GM21367 (cell line): Measurements from ENCODE around the gene EEF1AKMT1.
"Not testable (repeated sequence)": the region's sequence is repeated elsewhere in the genome, so short reads cannot be mapped to it uniquely, and the experiment has no call there.

Experiments used
- ATAC-seq: cut with Tn5 transposase; IDR thresholded peaks from one replicate; pipeline ENCODE4 v1.9.1; 2021; ENCODE audit not compliant: unreplicated experiment

The EEF1AKMT1 gene

DNA sequence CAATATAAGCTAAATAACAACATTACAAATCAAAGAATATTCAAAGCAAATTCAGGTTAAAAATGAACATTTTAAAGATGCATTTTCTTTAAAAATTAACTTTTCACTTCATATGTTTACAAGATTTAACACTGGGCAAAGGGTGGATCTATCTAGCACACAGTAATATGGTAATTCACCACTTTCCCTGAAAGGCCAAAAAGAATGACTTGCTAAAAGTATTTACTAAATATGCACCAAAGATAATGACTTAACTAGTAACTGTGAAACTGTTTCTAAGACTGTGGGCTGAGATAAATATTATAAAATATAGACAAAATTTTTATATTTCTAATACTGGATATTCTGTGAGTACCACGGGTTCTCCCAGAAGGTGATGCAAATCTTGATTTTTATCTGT is 4.5 kb upstream of the EEF1AKMT1 start:
- no peak for ATAC-seq

DNA sequence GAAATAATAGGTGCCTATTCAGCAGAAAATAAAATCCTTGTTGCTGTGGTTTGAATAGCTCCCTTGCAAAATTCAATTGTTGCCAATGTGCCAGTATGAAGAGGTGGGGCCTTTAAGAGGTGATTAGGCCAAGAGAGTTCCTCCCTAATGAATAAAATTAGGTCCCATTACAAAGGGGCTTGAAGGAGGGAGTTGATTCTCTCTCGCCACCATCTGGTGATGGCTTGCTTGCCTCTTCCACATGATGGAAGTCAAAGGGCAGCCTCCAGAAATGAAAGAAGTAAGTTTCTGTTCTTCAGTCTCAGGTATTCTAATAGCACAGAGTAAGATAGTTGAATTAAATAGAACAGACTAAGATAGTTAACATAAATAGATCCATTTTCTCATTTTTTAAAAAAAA is 3.0 kb upstream of the EEF1AKMT1 start:
- ATAC-seq = no peak

DNA sequence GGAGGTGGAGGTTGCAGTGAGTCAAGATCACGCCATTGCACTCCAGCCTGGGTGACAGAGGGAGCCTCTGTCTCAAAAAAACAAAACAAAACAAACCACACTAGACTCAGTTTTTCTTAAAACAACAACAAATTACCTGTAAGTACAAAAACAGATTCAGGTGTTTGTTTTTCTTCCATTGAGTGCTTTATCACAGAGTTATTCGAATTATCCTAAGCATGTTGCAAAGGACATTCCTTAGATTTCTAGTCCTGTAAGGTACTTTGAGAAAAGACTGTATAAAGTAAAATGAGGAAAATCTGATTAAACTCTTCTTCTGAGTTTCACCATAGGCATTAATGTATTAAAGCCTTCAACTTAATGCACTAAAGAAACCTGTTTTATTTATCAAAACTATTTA is 2.2 kb upstream of the EEF1AKMT1 start:
- no peak for ATAC-seq

DNA sequence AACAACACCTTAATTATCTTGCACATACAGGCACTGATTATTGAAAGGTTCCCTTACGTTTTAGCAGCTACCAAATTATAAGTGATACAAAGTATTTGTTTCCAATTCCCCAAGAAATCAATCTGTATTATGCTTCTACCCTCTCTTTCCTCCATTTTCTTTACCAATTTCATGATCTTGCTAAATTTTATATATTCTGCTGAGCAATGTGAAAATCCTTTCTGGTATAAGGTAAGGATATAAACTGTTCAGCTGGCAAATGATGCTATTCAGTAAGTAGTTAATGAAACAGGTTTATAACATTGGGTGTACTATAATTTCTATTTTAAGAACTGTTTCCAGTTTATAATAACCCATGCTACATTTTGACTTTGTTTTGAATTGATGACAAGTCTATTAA is 985 bp upstream of the EEF1AKMT1 start:
- no peak for ATAC-seq

DNA sequence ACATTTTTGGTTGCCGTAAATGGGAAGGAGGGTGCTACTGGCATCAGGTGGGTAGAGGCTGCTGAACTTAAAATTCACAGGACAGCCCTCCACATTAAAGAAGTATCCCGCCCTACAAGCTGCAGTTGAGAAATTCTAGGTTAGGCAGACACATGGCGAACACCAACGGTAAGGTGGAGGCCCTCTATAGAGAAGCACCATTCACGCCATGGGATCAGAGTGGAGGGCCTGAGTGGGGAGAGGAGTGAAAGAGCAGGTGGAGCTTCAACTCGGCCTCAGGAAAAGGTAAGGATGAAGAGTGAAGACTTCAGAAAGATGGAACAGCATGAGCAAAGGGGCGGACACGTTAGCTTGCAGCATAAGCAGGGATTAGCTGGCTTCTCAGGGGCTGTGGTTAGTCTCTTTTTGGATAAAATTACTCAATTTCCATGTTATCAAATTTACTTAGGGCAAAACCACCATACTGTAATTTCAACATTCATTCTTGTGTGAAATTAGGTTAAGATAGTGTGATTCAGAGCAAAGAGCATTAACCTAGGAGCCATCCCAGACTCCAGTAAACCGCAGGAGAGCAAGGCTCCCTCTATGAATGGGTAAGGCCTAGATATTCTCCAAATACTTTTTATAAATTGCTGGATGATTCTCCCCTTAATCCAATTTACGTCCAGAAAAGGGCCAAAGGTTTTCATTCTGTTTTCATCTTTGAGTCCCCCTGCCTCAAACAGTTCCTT is 1.2 kb downstream of the EEF1AKMT1 start:
- ATAC-seq = no peak

DNA sequence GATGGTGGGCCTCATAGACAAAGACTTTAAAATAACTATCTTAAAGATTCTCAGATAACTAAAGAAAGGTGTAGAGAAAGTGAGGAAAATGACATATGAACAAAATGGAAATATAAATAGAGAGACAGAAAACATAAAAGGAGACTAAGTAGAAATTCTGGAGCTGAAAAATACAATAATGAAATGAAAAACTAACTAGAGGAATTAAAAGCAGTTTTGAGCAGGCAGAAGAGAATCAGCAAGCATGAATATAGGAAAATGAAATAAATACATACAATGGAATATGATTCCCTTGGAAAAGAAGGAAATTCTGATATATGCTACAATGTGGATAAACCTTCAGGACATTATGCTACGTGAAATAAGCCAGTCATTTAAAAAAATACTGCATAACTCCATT is 3.9 kb downstream of the EEF1AKMT1 start:
- no peak for ATAC-seq

DNA sequence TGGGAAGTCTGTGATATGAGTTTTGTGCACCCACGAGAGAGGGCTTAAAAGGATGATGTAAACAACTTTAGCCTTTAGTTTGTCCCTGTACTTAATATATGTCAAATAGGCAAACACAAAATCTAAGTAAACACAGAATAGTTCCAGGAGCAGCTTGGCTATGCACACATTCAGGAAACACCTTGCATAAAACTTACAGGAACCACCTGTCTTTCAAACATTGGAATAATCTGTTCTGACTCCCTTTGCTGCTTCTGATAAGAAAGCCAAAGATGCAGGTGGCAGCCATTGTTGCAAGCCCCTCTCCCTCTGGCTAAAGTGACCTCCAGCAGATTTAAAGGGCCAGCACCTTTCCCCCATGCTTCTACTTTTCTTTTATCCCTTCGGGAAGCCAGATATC is 4.7 kb downstream of the EEF1AKMT1 start:
- ATAC-seq = no peak

DNA sequence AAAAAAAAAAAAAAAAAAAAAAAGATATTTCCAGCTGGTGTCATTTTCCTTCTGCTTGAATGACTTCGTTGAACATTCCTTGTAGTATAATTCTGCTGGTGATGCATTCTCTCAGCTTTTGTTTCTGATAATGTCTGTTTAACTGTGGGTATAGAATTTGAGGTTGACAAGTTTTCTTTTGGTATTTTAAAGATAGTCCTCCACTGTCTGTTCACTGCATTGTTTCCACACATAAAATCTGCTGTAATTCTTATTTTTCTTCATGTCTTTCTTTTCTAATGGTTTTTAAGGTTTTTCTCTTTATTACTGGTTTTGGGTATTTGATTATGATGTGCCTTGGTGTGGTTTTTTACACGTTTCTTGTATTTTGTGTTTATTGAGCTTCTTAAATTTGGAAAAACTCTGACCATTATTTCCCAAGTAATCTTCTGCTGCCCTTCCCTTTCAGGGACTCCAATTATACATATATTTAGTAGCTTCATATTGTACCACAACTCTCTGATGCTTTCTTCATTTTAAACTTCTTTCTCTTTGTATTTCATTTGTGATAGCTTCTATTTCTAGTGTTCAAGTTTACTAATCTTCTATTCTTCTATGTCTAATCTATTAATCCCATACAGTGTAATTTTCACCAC is 6.3 kb downstream of the EEF1AKMT1 start:
- ATAC-seq = no peak

DNA sequence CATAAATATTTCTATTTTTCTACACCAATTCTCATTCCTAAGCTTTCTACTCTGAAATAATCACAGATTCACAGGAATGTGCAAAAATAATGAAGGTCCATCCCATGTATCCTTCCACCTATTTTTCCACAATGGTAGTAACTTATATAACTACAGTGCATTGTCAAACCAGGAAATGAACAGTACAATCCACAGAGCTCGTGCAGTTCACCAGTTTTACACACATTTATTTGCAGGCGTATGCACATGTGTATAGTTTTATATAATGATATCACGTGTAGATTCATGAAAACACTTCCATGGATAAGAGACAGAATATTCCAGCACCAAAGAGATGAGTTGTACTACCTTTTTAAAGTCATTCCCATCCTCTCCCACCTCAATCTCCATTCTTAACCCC is 12.9 kb downstream of the EEF1AKMT1 start:
- no peak for ATAC-seq

DNA sequence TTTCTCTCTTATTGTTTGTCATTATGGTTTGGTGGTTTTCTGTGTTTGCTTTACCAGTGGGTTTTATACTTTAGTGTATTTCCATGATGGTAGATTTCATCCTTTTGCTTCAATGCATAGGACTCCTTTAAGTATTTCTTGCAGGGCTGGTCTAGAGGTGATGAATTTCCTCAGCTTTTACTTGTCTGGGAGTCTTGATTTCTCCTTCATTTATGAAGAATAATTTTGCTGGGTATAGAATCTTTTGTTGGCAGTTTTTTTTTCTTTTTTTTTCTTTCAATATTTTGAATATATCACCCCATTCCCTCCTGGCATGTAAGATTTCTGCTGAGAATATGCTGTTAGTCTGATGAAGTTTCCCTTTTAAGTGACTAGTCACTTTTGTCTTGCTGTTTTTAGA is 19.8 kb downstream of the EEF1AKMT1 start:
- no peak for ATAC-seq

DNA sequence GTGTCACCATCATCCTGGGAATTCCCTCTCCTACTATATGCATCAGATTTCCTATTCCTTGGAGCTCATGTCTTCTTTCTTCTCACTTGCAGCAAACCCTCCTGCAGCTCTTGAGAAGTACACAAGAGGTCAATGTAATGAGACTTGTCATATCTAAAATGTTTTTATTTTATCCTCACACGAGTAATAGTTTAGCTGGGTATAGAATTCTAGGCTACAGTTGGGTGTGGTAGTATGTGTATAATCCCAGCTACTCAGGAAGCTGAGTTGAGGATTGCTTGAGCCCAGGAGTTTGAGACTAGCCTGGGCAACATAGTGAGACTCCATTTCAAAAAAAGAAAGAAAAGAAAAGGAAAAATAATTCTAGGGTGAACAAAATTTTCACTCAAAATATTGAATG is 24.4 kb downstream of the EEF1AKMT1 start:
- no peak for ATAC-seq

DNA sequence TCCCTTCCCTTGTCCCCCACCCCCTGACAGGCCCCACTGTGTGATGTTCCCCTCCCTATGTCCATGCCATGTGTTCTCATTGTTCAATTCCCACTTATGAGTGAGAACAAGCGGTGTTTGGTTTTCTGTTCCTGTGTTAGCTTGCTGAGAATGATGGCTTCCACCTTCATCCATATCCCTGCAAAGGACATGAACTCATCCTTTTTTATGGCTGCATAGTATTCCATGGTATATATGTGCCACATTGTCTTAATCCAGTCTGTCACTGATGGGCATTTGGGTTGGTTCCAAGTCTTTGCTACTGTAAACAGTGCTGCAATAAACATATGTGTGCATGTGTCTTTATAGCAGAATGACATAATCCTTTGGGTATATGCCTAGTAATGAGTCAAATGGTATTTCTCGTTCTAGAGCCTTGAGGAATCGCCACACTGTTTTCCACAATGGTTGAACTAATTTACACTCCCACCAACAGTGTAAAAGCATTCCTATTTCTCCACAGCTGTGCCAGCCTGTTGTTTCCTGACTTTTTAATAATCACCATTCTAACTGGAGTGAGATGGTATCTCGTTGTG is 29.8 kb downstream of the EEF1AKMT1 start:
- not testable (repeated sequence) for ATAC-seq

DNA sequence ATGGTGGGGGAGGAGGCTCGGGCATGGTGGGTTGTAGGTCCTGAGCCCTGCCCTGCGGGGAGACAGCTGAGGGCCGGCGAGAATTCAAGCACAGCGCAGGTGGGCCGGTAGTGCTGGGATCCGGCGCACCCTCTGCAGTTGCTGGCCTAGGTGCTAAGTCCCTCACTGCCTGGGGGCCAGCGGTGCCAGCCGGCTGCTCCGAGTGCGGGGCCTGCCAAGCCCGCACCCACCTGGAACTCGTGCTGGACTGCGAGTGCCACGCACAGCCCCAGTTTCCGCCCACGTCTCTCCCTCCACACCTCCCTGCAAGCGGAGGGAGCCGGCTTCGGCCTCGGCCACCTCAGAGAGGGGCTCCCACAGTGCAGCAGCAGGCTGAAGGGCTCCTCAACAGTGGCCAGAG is 33.7 kb downstream of the EEF1AKMT1 start:
- ATAC-seq = no peak

DNA sequence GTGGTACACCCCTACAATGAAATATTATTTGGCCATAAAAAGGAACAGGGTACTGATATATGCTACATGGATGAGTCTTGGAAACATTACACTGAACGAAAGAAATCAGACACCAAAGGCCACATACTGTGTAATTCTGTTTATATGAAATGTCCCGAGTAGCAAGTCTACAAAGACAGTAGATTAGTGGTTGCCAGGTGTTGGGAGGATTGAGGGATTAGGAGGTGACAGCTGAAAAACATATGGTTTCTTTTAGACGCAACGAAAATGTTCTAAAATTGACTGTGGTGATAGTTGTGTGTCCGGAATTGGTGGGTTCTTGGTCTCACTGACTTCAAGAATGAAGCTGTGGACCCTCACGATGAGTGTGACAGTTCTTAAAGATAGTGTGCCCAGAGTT is 35.1 kb downstream of the EEF1AKMT1 start:
- ATAC-seq = no peak

DNA sequence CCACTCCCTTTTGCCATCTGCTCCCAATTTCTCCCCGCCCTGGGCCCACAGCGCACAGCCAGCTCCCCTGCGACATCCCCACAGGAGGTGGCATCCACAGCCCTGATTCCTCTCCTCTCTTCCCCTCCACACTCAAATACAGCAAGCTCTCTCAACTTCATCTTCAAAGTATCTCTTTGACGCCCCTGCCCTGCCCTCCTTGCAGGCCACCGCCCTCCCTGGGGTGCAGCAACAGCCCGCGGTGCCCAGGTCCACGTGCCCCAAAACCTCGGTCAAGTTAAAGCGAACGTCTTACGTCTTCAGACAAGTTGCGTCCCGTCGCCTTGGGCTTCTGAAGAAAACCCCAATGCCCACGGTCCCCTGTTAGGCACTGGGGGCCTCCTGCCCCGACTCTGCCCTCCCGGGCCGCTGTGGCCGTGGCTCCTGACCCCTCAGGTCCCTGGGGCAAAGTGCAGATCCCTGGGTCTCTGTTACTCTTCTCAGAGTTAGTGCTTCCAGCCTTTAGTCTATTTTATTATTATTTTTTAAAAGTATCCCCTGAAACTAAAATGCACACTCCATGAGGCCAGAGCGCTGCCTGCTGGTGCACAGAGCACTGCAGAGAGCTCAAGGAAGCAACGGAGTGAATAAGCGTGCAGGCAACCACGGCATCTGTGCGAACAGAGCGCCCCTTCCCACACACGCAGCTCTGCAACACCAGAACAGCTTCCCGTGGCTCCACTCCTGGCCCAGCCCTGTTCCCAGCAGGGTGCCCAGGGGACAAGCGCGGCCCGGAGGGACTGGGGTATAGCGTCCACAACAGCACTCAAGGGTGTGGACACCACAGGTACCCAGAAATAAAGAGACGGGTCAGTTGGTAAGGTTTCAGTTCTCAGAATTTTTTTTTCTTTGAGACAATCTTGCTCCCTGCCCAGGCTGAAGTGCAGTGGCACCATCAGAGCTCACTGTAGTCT is 43.9 kb downstream of the EEF1AKMT1 start:
- no peak for ATAC-seq

DNA sequence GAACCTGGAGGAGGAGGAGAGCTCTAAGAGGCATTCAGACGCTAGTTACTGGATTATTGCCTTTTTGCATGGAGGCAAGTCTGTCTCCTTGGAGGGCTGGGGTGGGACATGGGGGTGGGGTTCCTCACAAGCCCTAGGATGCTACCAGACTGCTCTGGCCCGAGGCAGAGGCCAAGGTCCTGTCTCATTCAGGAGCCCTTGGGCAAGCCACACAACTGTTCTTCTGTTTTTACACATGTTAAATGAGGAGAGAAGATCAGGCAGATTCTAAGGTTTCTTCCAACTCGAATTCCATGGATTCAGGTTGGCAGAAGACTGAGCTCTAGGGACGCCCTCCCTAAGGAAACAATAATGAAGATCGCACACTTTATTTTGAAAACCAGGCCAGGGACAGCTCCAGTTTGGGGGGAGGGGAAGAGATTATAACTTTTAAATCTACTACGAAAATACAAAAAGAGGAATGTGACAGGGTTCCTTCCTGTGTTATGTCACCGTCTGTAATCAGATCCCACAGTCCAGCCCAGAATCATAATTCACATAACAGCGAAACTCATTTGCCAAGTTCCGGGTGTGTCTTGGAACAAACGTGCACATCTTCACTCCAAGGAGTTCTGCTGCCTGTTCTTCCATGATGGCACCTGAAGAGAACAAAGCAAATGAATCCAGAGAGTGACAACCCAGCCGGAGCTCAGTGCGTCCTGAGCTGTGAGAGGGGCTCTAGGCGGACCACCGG is 45.0 kb downstream of the EEF1AKMT1 start:
- no peak for ATAC-seq

DNA sequence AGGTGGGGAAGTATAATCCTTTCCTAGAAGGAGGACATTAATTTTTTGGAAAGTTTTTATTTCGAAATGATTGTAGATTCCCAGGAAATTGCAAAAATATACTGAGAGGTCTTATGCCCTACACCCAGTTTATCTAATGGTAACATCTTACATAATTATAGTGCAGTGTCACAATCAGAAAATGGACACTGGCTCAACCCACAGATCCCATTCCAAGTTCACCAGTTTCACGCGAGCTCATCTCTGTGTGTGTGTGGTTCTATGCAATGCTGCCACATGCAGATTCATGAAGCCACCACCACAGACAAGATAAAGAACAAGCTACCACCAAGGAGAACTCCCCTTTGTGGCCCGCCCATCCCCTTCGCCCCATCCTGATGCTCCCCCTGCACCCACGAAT is 45.9 kb downstream of the EEF1AKMT1 start:
- no peak for ATAC-seq

DNA sequence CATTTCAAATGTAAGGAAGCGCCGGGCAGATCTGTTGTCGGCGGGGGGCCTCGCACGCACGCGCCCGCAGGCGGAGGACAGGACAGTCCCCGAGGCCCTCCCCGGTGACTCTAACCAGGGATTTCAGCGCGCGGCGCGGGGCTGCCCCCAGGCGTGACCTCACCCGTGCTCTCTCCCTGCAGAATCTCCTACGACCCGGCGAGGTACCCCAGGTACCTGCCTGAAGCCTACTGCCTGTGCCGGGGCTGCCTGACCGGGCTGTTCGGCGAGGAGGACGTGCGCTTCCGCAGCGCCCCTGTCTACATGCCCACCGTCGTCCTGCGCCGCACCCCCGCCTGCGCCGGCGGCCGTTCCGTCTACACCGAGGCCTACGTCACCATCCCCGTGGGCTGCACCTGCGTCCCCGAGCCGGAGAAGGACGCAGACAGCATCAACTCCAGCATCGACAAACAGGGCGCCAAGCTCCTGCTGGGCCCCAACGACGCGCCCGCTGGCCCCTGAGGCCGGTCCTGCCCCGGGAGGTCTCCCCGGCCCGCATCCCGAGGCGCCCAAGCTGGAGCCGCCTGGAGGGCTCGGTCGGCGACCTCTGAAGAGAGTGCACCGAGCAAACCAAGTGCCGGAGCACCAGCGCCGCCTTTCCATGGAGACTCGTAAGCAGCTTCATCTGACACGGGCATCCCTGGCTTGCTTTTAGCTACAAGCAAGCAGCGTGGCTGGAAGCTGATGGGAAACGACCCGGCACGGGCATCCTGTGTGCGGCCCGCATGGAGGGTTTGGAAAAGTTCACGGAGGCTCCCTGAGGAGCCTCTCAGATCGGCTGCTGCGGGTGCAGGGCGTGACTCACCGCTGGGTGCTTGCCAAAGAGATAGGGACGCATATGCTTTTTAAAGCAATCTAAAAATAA is 52.1 kb downstream of the EEF1AKMT1 start:
- ATAC-seq = no peak

DNA sequence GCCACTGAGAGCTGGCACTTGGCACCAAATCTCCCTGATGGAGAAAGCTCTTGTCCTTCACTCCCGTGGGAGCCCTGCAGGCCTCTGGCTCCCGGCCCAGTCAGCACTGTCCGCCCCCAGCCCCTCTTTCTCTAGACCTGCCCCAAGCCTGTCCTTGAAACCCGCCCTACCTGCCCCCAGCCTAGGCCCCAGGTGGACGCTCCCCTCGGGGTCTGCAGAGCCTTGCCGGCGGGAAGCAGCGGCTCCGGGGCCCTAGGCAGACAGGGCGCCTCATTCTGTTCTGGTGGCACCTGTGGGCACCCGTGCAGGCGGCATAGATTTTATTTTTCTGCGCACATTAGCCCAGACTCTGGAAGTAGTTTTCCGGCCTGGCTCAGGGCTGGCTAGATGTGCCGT is 52.7 kb downstream of the EEF1AKMT1 start:
- ATAC-seq = no peak

DNA sequence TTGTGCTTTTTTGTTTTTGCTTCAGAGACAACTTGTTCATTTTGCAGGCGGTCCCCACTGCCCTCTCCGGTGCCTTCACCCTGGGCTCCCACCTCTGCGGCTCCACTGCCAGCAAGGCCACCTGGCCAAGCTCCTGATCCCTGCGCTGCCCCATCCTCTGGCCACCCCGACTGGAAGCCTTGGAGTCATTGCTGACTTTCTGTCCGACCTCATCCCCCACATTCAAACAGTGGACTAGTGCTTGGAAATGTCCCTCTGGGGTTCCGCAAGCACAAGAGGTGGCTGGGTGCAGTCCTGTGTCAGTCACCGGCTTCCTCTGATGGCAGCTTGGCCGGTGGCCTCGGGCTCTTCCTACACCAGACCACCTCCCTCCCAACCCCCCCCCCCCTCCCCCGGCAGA is 53.3 kb downstream of the EEF1AKMT1 start:
- no peak for ATAC-seq
